Gastrocnemius medialis (tissue), 4 donors: ENCODE results near the gene CDH18. TPM values are rescaled to one million over a fixed set of nuclear protein-coding genes. Genes with fewer than 3 reads are reported as not detected.

Experiments
- ATAC-seq, 2 donors: fragments of 150-250 bp; one replicate each; pipeline ENCODE4 v1.9.1; 2016
- DNase-seq, 2 donors: peaks; one replicate each; pipeline ENCODE4 v3.0.0-alpha.2; 2019
- H3K27ac ChIP-seq, 4 donors: fragments of 200-600 bp; sonication (generic); 1 replicate in 1 of 4; 2 replicates in 3 of 4; pipeline ENCODE4 v1.5.1; 2016 to 2018; ENCODE audit warnings: mild to moderate bottlenecking in 2 of 4, moderate library complexity in 1 of 4
- H3K27me3 ChIP-seq, 3 donors: fragments of 200-600 bp; sonication (generic) in 2 of 3; 1 replicate in 1 of 3; 2 replicates in 2 of 3; pipeline versions ENCODE4 v1.5.1 to v1.6.0; 2016 to 2019; ENCODE audit warnings: mild to moderate bottlenecking in 1 of 3, moderate library complexity in 1 of 3
- H3K36me3 ChIP-seq, 2 donors: fragments of 200-600 bp; sonication (generic) in 1 of 2; one replicate each; pipeline ENCODE4 v1.5.1; 2017 to 2018
- H3K4me1 ChIP-seq, 2 donors: fragments of 200-600 bp; sonication (generic) in 1 of 2; one replicate each; pipeline ENCODE4 v1.5.1; 2016 to 2017; ENCODE audit warnings: mild to moderate bottlenecking in 2 of 2
- H3K4me3 ChIP-seq, 4 donors: fragments of 200-600 bp; sonication (generic) in 3 of 4; 1 replicate in 1 of 4; 2 replicates in 3 of 4; pipeline ENCODE4 v1.5.1; 2016 to 2019; ENCODE audit warnings: mild to moderate bottlenecking in 2 of 4
- H3K9me3 ChIP-seq, 3 donors: fragments of 200-600 bp; sonication (generic) in 2 of 3; 1 replicate in 1 of 3; 2 replicates in 2 of 3; pipeline ENCODE4 v1.5.1; 2016 to 2019
- CTCF ChIP-seq, 5 experiments: fragments of 450-650 bp in 3 of 5; fragments of 200-600 bp in 2 of 5; sonication (generic) in 2 of 5; IDR thresholded peaks in 4 of 5; conservative IDR thresholded peaks in 1 of 5; 1 replicate in 4 of 5; 2 replicates in 1 of 5; pipeline ENCODE4 v1.5.1; 2016 to 2019; ENCODE audit warnings: antibody characterized with exemption in 5 of 5, mild to moderate bottlenecking in 3 of 5, moderate library complexity in 3 of 5
- POLR2A ChIP-seq, 2 donors: fragments of 450-650 bp; IDR thresholded peaks; one replicate each; pipeline ENCODE4 v1.6.1; 2017; ENCODE audit warnings: antibody characterized with exemption in 2 of 2, mild to moderate bottlenecking in 2 of 2, moderate library complexity in 2 of 2
- in situ Hi-C, 4 donors: fragments of 200-750 bp; cut with MboI; loops; one replicate each; pipeline versions ENCODE4 v1.15.0 to v1.8.0; 2017; ENCODE audit warnings: low sequenced_read_pairs in 4 of 4
- intact Hi-C: fragments of 100-400 bp; cut with DNase I; formaldehyde crosslinking; loops from one replicate; pipeline ENCODE4 v1.15.1; 2023; ENCODE audit warnings: low total_unique reads
- total RNA-seq, 4 donors: library from RNA; depleted of rRNA; stranded (reverse); fragments of >200 nt; gene quantifications; one replicate each; pipeline versions ENCODE4 v1.1.0 to v1.2.3, GENCODE V29; 2016

Gene CDH18
- total RNA-seq, 4 donors from 2014 or later: not detected

DNA sequence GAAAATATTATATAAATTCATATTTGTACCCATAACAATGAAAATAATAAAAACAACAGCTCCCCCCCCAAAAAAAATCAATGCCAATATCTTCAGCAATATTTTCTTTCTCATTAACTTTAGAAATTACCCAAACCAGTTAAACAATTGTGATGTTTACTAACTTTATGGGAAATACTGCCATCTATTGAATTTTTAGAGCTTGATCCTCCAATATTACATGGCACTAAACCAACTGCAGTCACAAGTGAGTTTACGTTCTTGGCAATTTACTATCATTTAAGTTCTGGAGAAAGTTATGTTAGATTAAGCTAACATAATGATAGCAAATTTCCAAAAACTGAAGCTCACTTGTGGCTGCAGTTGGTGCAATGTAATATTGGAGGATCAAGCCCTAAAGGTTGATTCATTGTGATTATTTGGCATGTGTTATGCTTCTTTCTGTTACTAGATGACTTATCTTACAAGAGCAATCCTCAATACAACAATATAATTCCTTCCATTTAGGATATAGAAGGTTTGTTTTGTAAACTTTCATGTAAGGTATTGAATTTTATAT is 379.5 kb downstream of the CDH18 start:
- intact Hi-C loops: no loop called here
- H3K36me3 ChIP-seq: no peaks in the 10 kb centered on the region
- no peaks in the 10 kb centered on the region for H3K4me1 ChIP-seq
- no peak for TF ChIP-seq CTCF (IDR thresholded peaks at IDR 0.05 in 4 of 5, conservative IDR thresholded peaks at IDR 0.05 in 1 of 5)
- no peak for TF ChIP-seq POLR2A (IDR thresholded peaks at IDR 0.05)
- H3K27me3 ChIP-seq: no peaks in the 10 kb centered on the region
- no peak overlapping the region for H3K27ac ChIP-seq
- no peaks in the 10 kb centered on the region for H3K9me3 ChIP-seq
- no peak for ATAC-seq
- in situ Hi-C loops: no loop called here
- no peak overlapping the region for H3K4me3 ChIP-seq
- DNase-seq: no peak

- no peak overlapping the region for H3K27ac ChIP-seq
- H3K9me3 ChIP-seq: no peaks in the 10 kb centered on the region
- H3K27me3 ChIP-seq: no peaks in the 10 kb centered on the region
- DNase-seq (no peak), ATAC-seq (no peak)
- no peaks in the 10 kb centered on the region for H3K4me1 ChIP-seq
- TF ChIP-seq POLR2A (IDR thresholded peaks at IDR 0.05) (no peak), CTCF (IDR thresholded peaks at IDR 0.05 in 4 of 5, conservative IDR thresholded peaks at IDR 0.05 in 1 of 5) (no peak)
- H3K4me3 ChIP-seq: no peak overlapping the region
- in situ Hi-C loops: no loop called here
- intact Hi-C loops: no loop called here
- no peaks in the 10 kb centered on the region for H3K36me3 ChIP-seq
Measured at GRCh38 chr5:19605846-19606407, 382.1 kb downstream of the CDH18 start.

GRCh38 chr5:19584131-19584530 is 403.9 kb downstream of the CDH18 start:
- in situ Hi-C loops: no loop called here

GRCh38 chr5:19577882-19578281 is 410.1 kb downstream of the CDH18 start:
- intact Hi-C loops: no loop called here
- Histone ChIP-seq H3K9me3 (no peaks in the 10 kb centered on the region), H3K27ac (no peak overlapping the region), H3K36me3 (no peaks in the 10 kb centered on the region), H3K4me1 (no peaks in the 10 kb centered on the region), H3K27me3 (no peaks in the 10 kb centered on the region), H3K4me3 (no peak overlapping the region)
- in situ Hi-C loops: no loop called here
- DNase-seq (no peak), ATAC-seq (no peak)
- TF ChIP-seq POLR2A (IDR thresholded peaks at IDR 0.05): no peak
- TF ChIP-seq CTCF (IDR thresholded peaks at IDR 0.05 in 4 of 5, conservative IDR thresholded peaks at IDR 0.05 in 1 of 5): no peak

More at GRCh38 chr5:19584131-19584530, 403.9 kb downstream of the CDH18 start:
- H3K27me3 ChIP-seq: no peaks in the 10 kb centered on the region
- H3K4me1 ChIP-seq: no peaks in the 10 kb centered on the region
- TF ChIP-seq POLR2A (IDR thresholded peaks at IDR 0.05): no peak
- TF ChIP-seq CTCF (IDR thresholded peaks at IDR 0.05 in 4 of 5, conservative IDR thresholded peaks at IDR 0.05 in 1 of 5): no peak
- DNase-seq (no peak), ATAC-seq (no peak)
- H3K36me3 ChIP-seq: no peaks in the 10 kb centered on the region
- no peak overlapping the region for H3K27ac ChIP-seq
- no peaks in the 10 kb centered on the region for H3K9me3 ChIP-seq
- intact Hi-C loops: no loop called here
- no peak overlapping the region for H3K4me3 ChIP-seq

DNA sequence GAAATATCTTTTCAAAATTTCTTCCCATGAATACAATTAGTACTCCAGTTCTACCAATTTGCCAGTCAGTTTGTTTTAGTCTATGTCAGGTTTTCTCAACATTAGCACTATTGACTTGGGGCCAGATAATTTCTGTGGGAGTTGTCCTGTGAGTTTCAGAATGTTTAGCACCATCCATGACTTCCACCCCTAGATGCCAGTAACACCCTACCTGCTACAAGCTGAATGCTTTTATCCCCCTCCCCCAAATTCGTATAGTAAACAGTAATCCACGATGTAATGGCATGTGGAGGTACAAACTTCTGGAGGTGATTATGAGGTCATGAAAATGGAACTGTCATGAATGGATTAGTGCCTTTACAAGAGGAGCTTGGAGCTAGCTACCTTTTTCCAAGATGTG is 420.0 kb downstream of the CDH18 start:
- in situ Hi-C loops: no loop called here
- no peak overlapping the region for H3K4me3 ChIP-seq
- ATAC-seq (no peak), DNase-seq (no peak)
- H3K4me1 ChIP-seq: no peaks in the 10 kb centered on the region
- no peaks in the 10 kb centered on the region for H3K9me3 ChIP-seq
- intact Hi-C loops: no loop called here
- H3K27ac ChIP-seq: no peak overlapping the region
- H3K27me3 ChIP-seq: no peaks in the 10 kb centered on the region
- TF ChIP-seq CTCF (IDR thresholded peaks at IDR 0.05 in 4 of 5, conservative IDR thresholded peaks at IDR 0.05 in 1 of 5) (no peak), POLR2A (IDR thresholded peaks at IDR 0.05) (no peak)
- no peaks in the 10 kb centered on the region for H3K36me3 ChIP-seq
